MM.1S (cell line): ENCODE results near the gene FGD6.

Source experiments
- DNase-seq: peaks from one replicate; pipeline ENCODE4 v3.0.0-alpha.2; 2015
- H2AFZ ChIP-seq: fragments of 300-600 bp; sonication (generic); 2 replicates; pipeline ENCODE4 v1.6.0; 2016; ENCODE audit warnings: antibody characterized with exemption, low read length
- H3F3A ChIP-seq: fragments of 300-600 bp; sonication (generic); 2 replicates; pipeline ENCODE4 v1.6.1; 2016; ENCODE audit warnings: mild to moderate bottlenecking, antibody characterized with exemption, low read length, moderate library complexity, mixed read lengths; ENCODE audit not compliant: insufficient read depth
- H3K27ac ChIP-seq: fragments of 300-600 bp; sonication (generic); 2 replicates; pipeline ENCODE4 v1.5.1; 2016; ENCODE audit warnings: mild to moderate bottlenecking, low read length
- H3K27me3 ChIP-seq: fragments of 300-600 bp; sonication (generic); replicated peaks from 2 replicates; pipeline ENCODE4 v1.6.0; 2016; ENCODE audit warnings: low read length; ENCODE audit not compliant: insufficient read depth
- H3K36me3 ChIP-seq: fragments of 300-600 bp; sonication (generic); replicated peaks from 2 replicates; pipeline ENCODE4 v1.6.1; 2016; ENCODE audit warnings: mild to moderate bottlenecking, low read length, mixed read lengths; ENCODE audit not compliant: insufficient read depth
- H3K4me1 ChIP-seq: fragments of 300-600 bp; sonication (generic); 2 replicates; pipeline ENCODE4 v1.6.1; 2016; ENCODE audit warnings: low read length, mixed read lengths
- H3K4me2 ChIP-seq: fragments of 300-600 bp; sonication (generic); 2 replicates; pipeline ENCODE4 v1.6.0; 2016; ENCODE audit warnings: low read depth, low read length
- H3K4me3 ChIP-seq: fragments of 300-600 bp; sonication (generic); 2 replicates; pipeline ENCODE4 v1.5.1; 2016; ENCODE audit warnings: low read length, mixed read lengths
- H3K79me2 ChIP-seq: fragments of 300-600 bp; sonication (generic); 2 replicates; pipeline ENCODE4 v1.6.1; 2016; ENCODE audit warnings: mixed run types, low read length, mixed read lengths
- H3K9ac ChIP-seq: fragments of 300-600 bp; sonication (generic); 2 replicates; pipeline ENCODE4 v1.6.1; 2016; ENCODE audit warnings: low read length, mixed read lengths
- H3K9me2 ChIP-seq: fragments of 300-600 bp; sonication (generic); replicated peaks from 2 replicates; pipeline ENCODE4 v1.6.1; 2016; ENCODE audit warnings: mild to moderate bottlenecking, low read length, mixed read lengths; ENCODE audit not compliant: insufficient read depth
- H3K9me3 ChIP-seq: fragments of 300-600 bp; sonication (generic); replicated peaks from 2 replicates; pipeline ENCODE4 v1.6.1; 2016; ENCODE audit warnings: mild to moderate bottlenecking, low read length, mixed read lengths; ENCODE audit not compliant: insufficient read depth
- H4K20me1 ChIP-seq: fragments of 300-600 bp; sonication (generic); 2 replicates; pipeline ENCODE4 v1.6.1; 2016; ENCODE audit warnings: mild to moderate bottlenecking, low read length, moderate library complexity, mixed read lengths; ENCODE audit not compliant: insufficient read depth
- CTCF ChIP-seq: fragments of 300-600 bp; sonication (generic); IDR thresholded peaks from 2 replicates; pipeline ENCODE4 v1.5.1; 2016; ENCODE audit warnings: antibody characterized with exemption, low read length, mixed read lengths
- EZH2 ChIP-seq: fragments of 300-600 bp; sonication (generic); optimal IDR thresholded peaks from 2 replicates; pipeline ENCODE3; 2017; ENCODE audit warnings: low read depth, mild to moderate bottlenecking, antibody characterized with exemption, low read length, mixed read lengths
- EZH2phosphoT487 ChIP-seq: fragments of 300-600 bp; sonication (generic); IDR thresholded peaks from 2 replicates; pipeline ENCODE4 v1.6.1; 2018; ENCODE audit warnings: antibody characterized with exemption, low read length

The FGD6 gene

GRCh38 chr12:95253386-95253785 lies 36.1 kb upstream of the FGD6 start:
- H3K4me3 ChIP-seq: no peak overlapping the region
- H4K20me1 ChIP-seq: no peaks in the 10 kb centered on the region
- H3K9me3 ChIP-seq: no peaks in the 10 kb centered on the region
- H3F3A ChIP-seq: no peaks in the 10 kb centered on the region
- no peak for TF ChIP-seq EZH2phosphoT487
- no peak for TF ChIP-seq CTCF
- no peak for TF ChIP-seq EZH2
- no peaks in the 10 kb centered on the region for H3K27me3 ChIP-seq
- H3K36me3 ChIP-seq: peaks cover 3% of the 10 kb centered on the region; the same call in 1 of the 2 replicates
- H3K4me1 ChIP-seq: no peaks in the 10 kb centered on the region
- peaks cover 20% of the 10 kb centered on the region; the same call in 1 of the 2 replicates for H3K79me2 ChIP-seq
- H2AFZ ChIP-seq: no peak overlapping the region
- no peaks in the 10 kb centered on the region for H3K9me2 ChIP-seq
- no peak overlapping the region for H3K4me2 ChIP-seq
- H3K27ac ChIP-seq: no peak overlapping the region
- H3K9ac ChIP-seq: no peak overlapping the region
- DNase-seq: no peak

DNA sequence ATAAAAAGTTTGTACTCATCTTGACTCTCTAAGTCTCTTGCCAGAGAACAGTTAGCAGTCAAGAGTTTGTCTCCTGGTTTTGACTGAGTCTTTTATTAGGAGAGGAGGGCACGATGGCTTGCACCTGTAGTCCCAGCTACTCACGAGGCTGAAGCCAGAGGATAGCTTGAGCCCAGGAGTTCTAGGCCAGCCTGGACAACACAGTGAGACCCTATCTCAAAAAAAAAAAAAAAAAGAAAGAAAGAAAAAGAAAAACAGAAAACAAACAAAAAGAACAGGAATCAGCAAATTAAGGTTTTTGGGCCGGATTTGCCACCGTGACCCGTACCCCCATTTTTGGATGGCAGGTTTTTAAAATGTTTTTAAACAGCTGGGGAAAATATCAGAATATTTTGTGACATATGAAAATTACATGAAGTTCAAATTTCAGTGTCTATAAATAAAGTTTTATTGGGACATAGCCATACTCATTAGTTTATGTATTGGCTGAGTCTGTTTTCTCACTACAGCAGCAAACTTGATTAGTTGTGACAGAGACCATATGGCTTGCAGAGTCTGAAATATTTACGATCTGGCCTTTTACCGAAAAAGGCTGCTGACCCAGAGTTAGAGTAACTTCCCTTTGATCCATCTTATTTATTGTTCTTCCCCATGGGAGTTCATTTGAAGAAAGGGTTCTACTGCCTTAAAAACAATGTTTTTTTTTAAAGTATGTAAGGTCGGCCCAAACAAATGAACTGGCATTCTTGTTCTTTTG lies 31.5 kb upstream of the FGD6 start:
- H3K9me3 ChIP-seq: no peaks in the 10 kb centered on the region
- H3K79me2 ChIP-seq: peaks cover 42% of the 10 kb centered on the region
- H3K4me1 ChIP-seq: no peaks in the 10 kb centered on the region
- H3F3A ChIP-seq: no peaks in the 10 kb centered on the region
- TF ChIP-seq EZH2phosphoT487: no peak
- TF ChIP-seq EZH2: no peak
- TF ChIP-seq CTCF: no peak
- no peak overlapping the region for H2AFZ ChIP-seq
- H3K27me3 ChIP-seq: no peaks in the 10 kb centered on the region
- no peaks in the 10 kb centered on the region for H4K20me1 ChIP-seq
- H3K27ac ChIP-seq: no peak overlapping the region
- no peak overlapping the region for H3K9ac ChIP-seq
- H3K36me3 ChIP-seq: no peaks in the 10 kb centered on the region; the same call in 1 of the 2 replicates
- H3K4me3 ChIP-seq: no peak overlapping the region
- DNase-seq: no peak
- H3K4me2 ChIP-seq: no peak overlapping the region
- H3K9me2 ChIP-seq: no peaks in the 10 kb centered on the region

- Histone ChIP-seq H3K4me3 (no peak overlapping the region), H3K9me3 (no peaks in the 10 kb centered on the region), H3K4me1 (no peaks in the 10 kb centered on the region), H4K20me1 (no peaks in the 10 kb centered on the region), H3K9ac (no peak overlapping the region), H3F3A (no peaks in the 10 kb centered on the region), H3K27ac (no peak overlapping the region), H3K79me2 (peaks cover 43% of the 10 kb centered on the region), H3K36me3 (no peaks in the 10 kb centered on the region), H3K4me2 (no peak overlapping the region), H3K9me2 (no peaks in the 10 kb centered on the region), H2AFZ (no peak overlapping the region), H3K27me3 (no peaks in the 10 kb centered on the region)
- no peak for DNase-seq
- TF ChIP-seq CTCF (no peak), EZH2 (no peak), EZH2phosphoT487 (no peak)
Observed at GRCh38 chr12:95248095-95248494, 30.8 kb upstream of the FGD6 start.
